Activated CD4-positive, alpha-beta T cell treated with anti-CD3 and anti-CD28 coated beads for 36 hours (primary cell): ENCODE data around the gene ANKRD13B. TPM values are rescaled to one million over a fixed set of nuclear protein-coding genes. Genes with fewer than 3 reads are reported as not detected.
"Not testable (repeated sequence)": the region's sequence is repeated elsewhere in the genome, so short reads cannot be mapped to it uniquely, and the experiment has no call there.

ENCODE experiments used
- ATAC-seq: fragments of 200-7000 bp; cut with Tn5 transposase; one replicate; pipeline ENCODE4 v1.10.0; 2021; ENCODE audit warnings: mild to moderate bottlenecking, moderate library complexity
- CTCF ChIA-PET: fragments of 350-600 bp; sonication (Branson Sonifier 250); formaldehyde crosslinking; loops from one replicate; lab custom pipeline; 2021; ENCODE audit warnings: antibody characterized with exemption; lab: Charles Lee
- POLR2A ChIA-PET: fragments of 350-600 bp; sonication (Branson Sonifier 250); formaldehyde crosslinking; loops from one replicate; lab custom pipeline; 2021; ENCODE audit warnings: antibody characterized with exemption, inconsistent platforms; lab: Charles Lee
- DNase-seq: peaks from one replicate; pipeline ENCODE4 v3.0.0-alpha.2; 2020
- H3K27ac Mint-ChIP-seq: one replicate; pipeline ENCODE4 v1.8.0; 2021; ENCODE audit warnings: mixed read lengths
- H3K27me3 Mint-ChIP-seq: one replicate; pipeline ENCODE4 v1.8.0; 2021; ENCODE audit warnings: mixed read lengths
- H3K36me3 Mint-ChIP-seq: one replicate; pipeline ENCODE4 v1.8.0; 2021; ENCODE audit warnings: low read depth, mixed read lengths
- H3K4me1 Mint-ChIP-seq: one replicate; pipeline ENCODE4 v1.8.0; 2021; ENCODE audit warnings: mixed read lengths
- H3K4me3 Mint-ChIP-seq: one replicate; pipeline ENCODE4 v1.8.0; 2021; ENCODE audit warnings: mild to moderate bottlenecking, moderate library complexity, mixed read lengths
- H3K9me3 Mint-ChIP-seq: one replicate; pipeline ENCODE4 v1.8.0; 2021; ENCODE audit warnings: low read depth, mixed read lengths
- intact Hi-C, 2 experiments: fragments of 100-400 bp; cut with DNase I in 1 of 2; cut with micrococcal nuclease in 1 of 2; formaldehyde crosslinking; loops; one replicate each; pipeline versions ENCODE4 v1.14.2 to v1.15.1; 2022 to 2024; cut with DNase I, micrococcal nuclease
- total RNA-seq, 2 experiments: library from RNA; stranded (reverse); gene quantifications; one replicate each; pipeline ENCODE4 v1.2.3, GENCODE V29; 2021

Gene ANKRD13B
- total RNA-seq, result 10 to 100 TPM; 17.3 to 20.2 TPM

GRCh38 chr17:29592850-29593551 is at the start of gene ANKRD13B:
Gene ANKRD13B (plus strand): TSS chr17:29593132. CDS start chr17:29593622, 490 bp downstream.
- ChIA-PET POLR2A (interaction anchor here (0.8 to 1.8 kb wide), 2 partner anchors 21 to 24 kb away, joined by 3 to 10 read pairs; no protein-coding TSS in a partner anchor), CTCF (interaction anchor here (0.6 to 5.0 kb wide), 12 partner anchors 12 to 643 kb away, joined by 3 to 79 read pairs (median 4); partner anchors contain the start of genes ABHD15, SSH2 and TP53I13)
- H3K9me3 Mint-ChIP-seq, result no peaks in the 10 kb centered on the region
- peak within 1 kb of the TSS; percentile 83 for H3K4me3 Mint-ChIP-seq
- ATAC-seq, result peak; percentile 10
- DNase-seq, result peak; percentile 74
- peak within 1 kb of the TSS; percentile 63 for H3K27ac Mint-ChIP-seq
- no peaks in the 10 kb centered on the region for H3K27me3 Mint-ChIP-seq
- H3K36me3 Mint-ChIP-seq, result peaks cover 3% of the 10 kb centered on the region
- H3K4me1 Mint-ChIP-seq, result peaks cover 36% of the 10 kb centered on the region
- intact Hi-C loops, result no loop called here

- ATAC-seq (no peak), DNase-seq (no peak)
- Mint-ChIP-seq H3K27ac (no peak overlapping the region), H3K27me3 (no peaks in the 10 kb centered on the region), H3K9me3 (no peaks in the 10 kb centered on the region), H3K4me1 (no peaks in the 10 kb centered on the region), H3K4me3 (no peak overlapping the region), H3K36me3 (peaks cover 19% of the 10 kb centered on the region)
- intact Hi-C loops, result no loop called here
- ChIA-PET POLR2A (no interaction called here), CTCF (interaction anchor here (0.9 kb wide), 1 partner anchor 9 kb away, joined by 3 read pairs; no protein-coding TSS in a partner anchor)
Measured at GRCh38 chr17:29544066-29544465, 48.9 kb upstream of the ANKRD13B start.

- CTCF ChIA-PET, result interaction anchor here (1.4 to 2.4 kb wide), 2 partner anchors 9 to 265 kb away, joined by 3 to 8 read pairs; no protein-coding TSS in a partner anchor
- intact Hi-C loops, result no loop called here
- DNase-seq (no peak), ATAC-seq (no peak)
- Mint-ChIP-seq H3K36me3 (peaks cover 16% of the 10 kb centered on the region), H3K4me3 (no peak overlapping the region), H3K4me1 (no peaks in the 10 kb centered on the region), H3K9me3 (no peaks in the 10 kb centered on the region), H3K27me3 (no peaks in the 10 kb centered on the region), H3K27ac (no peak overlapping the region)
- POLR2A ChIA-PET, result no interaction called here
Measured at GRCh38 chr17:29546085-29546484, 46.8 kb upstream of the ANKRD13B start.

- ATAC-seq, result no peak
- no peak overlapping the region for H3K27ac Mint-ChIP-seq
- no peaks in the 10 kb centered on the region for H3K27me3 Mint-ChIP-seq
- no peaks in the 10 kb centered on the region for H3K4me1 Mint-ChIP-seq
- no peaks in the 10 kb centered on the region for H3K9me3 Mint-ChIP-seq
- peaks cover 16% of the 10 kb centered on the region for H3K36me3 Mint-ChIP-seq
- intact Hi-C loops, result no loop called here
- CTCF ChIA-PET, result interaction anchor here (2.4 kb wide), 1 partner anchor 10 kb away, joined by 8 read pairs; no protein-coding TSS in a partner anchor
- DNase-seq, result no peak
- H3K4me3 Mint-ChIP-seq, result no peak overlapping the region
- POLR2A ChIA-PET, result no interaction called here
Measured at GRCh38 chr17:29546830-29547229, 46.1 kb upstream of the ANKRD13B start.

- Mint-ChIP-seq H3K27me3 (no peaks in the 10 kb centered on the region), H3K27ac (no peak overlapping the region), H3K4me3 (no peak overlapping the region), H3K36me3 (peaks cover 2% of the 10 kb centered on the region), H3K9me3 (no peaks in the 10 kb centered on the region), H3K4me1 (no peaks in the 10 kb centered on the region)
- DNase-seq, result no peak
- POLR2A ChIA-PET, result no interaction called here
- CTCF ChIA-PET, result interaction anchor here (1.1 to 1.9 kb wide), 2 partner anchors 12 to 22 kb away, joined by 3 to 10 read pairs; no protein-coding TSS in a partner anchor
- intact Hi-C loops, result no loop called here
- ATAC-seq, result peak; percentile 36
Measured at GRCh38 chr17:29549177-29549923, 43.6 kb upstream of the ANKRD13B start.

GRCh38 chr17:29555840-29556239 is 37.1 kb upstream of the ANKRD13B start:
- peaks cover 14% of the 10 kb centered on the region for H3K4me1 Mint-ChIP-seq
- H3K9me3 Mint-ChIP-seq, result no peaks in the 10 kb centered on the region
- DNase-seq, result no peak
- ChIA-PET CTCF (no interaction called here), POLR2A (no interaction called here)
- no peaks in the 10 kb centered on the region for H3K36me3 Mint-ChIP-seq
- H3K27ac Mint-ChIP-seq, result no peak overlapping the region
- no peaks in the 10 kb centered on the region for H3K27me3 Mint-ChIP-seq
- intact Hi-C loops, result no loop called here
- no peak for ATAC-seq
- no peak overlapping the region for H3K4me3 Mint-ChIP-seq

GRCh38 chr17:29557085-29557738 is 35.7 kb upstream of the ANKRD13B start:
- no peaks in the 10 kb centered on the region for H3K9me3 Mint-ChIP-seq
- ChIA-PET CTCF (interaction anchor here (0.9 kb wide), 1 partner anchor 187 kb away, joined by 5 read pairs; no protein-coding TSS in a partner anchor), POLR2A (interaction anchor here (0.6 kb wide), 1 partner anchor 28 kb away, joined by 3 read pairs; no protein-coding TSS in a partner anchor)
- peaks cover 6% of the 10 kb centered on the region for H3K36me3 Mint-ChIP-seq
- no peak overlapping the region for H3K27ac Mint-ChIP-seq
- H3K4me3 Mint-ChIP-seq, result no peak overlapping the region
- H3K27me3 Mint-ChIP-seq, result no peaks in the 10 kb centered on the region
- intact Hi-C loops, result no loop called here
- peaks cover 14% of the 10 kb centered on the region for H3K4me1 Mint-ChIP-seq
- ATAC-seq (no peak), DNase-seq (no peak)

GRCh38 chr17:29557739-29558116 is 35.2 kb upstream of the ANKRD13B start:
- CTCF ChIA-PET, result no interaction called here
- Mint-ChIP-seq H3K4me1 (peaks cover 14% of the 10 kb centered on the region), H3K4me3 (no peak overlapping the region), H3K27me3 (no peaks in the 10 kb centered on the region), H3K27ac (no peak overlapping the region), H3K9me3 (no peaks in the 10 kb centered on the region), H3K36me3 (peaks cover 11% of the 10 kb centered on the region)
- POLR2A ChIA-PET, result no interaction called here
- ATAC-seq (peak; percentile 78), DNase-seq (no peak)
- intact Hi-C loops, result no loop called here

GRCh38 chr17:29558139-29558538 is 34.8 kb upstream of the ANKRD13B start:
- H3K27ac Mint-ChIP-seq, ATAC-seq, H3K9me3 Mint-ChIP-seq, DNase-seq, intact Hi-C loops, H3K27me3 Mint-ChIP-seq, H3K4me3 Mint-ChIP-seq, POLR2A ChIA-PET: not testable (repeated sequence)
- peaks cover 14% of the 10 kb centered on the region for H3K4me1 Mint-ChIP-seq
- CTCF ChIA-PET, result interaction anchor here (1.2 kb wide), 1 partner anchor 188 kb away, joined by 4 read pairs; no protein-coding TSS in a partner anchor
- peaks cover 13% of the 10 kb centered on the region for H3K36me3 Mint-ChIP-seq

- peaks cover 13% of the 10 kb centered on the region for H3K36me3 Mint-ChIP-seq
- DNase-seq, result no peak
- intact Hi-C loops, result loop anchor here in 1 of 2 experiments (10.0 kb wide), 1 partner anchor 185 kb away; no protein-coding TSS in a partner anchor
Measured at GRCh38 chr17:29559640-29560039, 33.3 kb upstream of the ANKRD13B start.

GRCh38 chr17:29560316-29560715 is 32.6 kb upstream of the ANKRD13B start:
- intact Hi-C loops, result loop anchor here in 1 of 2 experiments (10.0 kb wide), 1 partner anchor 186 kb away; no protein-coding TSS in a partner anchor
- DNase-seq (no peak), ATAC-seq (no peak)
- ChIA-PET CTCF (no interaction called here), POLR2A (no interaction called here)
- no peak overlapping the region for H3K27ac Mint-ChIP-seq
- H3K27me3 Mint-ChIP-seq, result no peaks in the 10 kb centered on the region
- peaks cover 23% of the 10 kb centered on the region for H3K4me1 Mint-ChIP-seq
- H3K4me3 Mint-ChIP-seq, result no peak overlapping the region
- H3K36me3 Mint-ChIP-seq, result peaks cover 13% of the 10 kb centered on the region
- no peaks in the 10 kb centered on the region for H3K9me3 Mint-ChIP-seq

More at GRCh38 chr17:29559640-29560039, 33.3 kb upstream of the ANKRD13B start:
- Mint-ChIP-seq H3K27me3 (no peaks in the 10 kb centered on the region), H3K9me3 (no peaks in the 10 kb centered on the region), H3K27ac (no peak overlapping the region), H3K4me3 (no peak overlapping the region), H3K4me1 (peaks cover 21% of the 10 kb centered on the region)
- CTCF ChIA-PET, result interaction anchor here (1.2 kb wide), 1 partner anchor 190 kb away, joined by 4 read pairs; no protein-coding TSS in a partner anchor
- POLR2A ChIA-PET, result no interaction called here
- no peak for ATAC-seq
